NCI-H2029 (cell line): ENCODE data around the gene HRH3.

Source experiments
- DNase-seq: peaks from one replicate; lab custom pipeline; 2025; lab: John Stamatoyannopoulos, UW

Gene HRH3

GRCh38 chr20:62243906-62244515 lies 23.9 kb upstream of the HRH3 start:
- DNase-seq: no peak

DNA sequence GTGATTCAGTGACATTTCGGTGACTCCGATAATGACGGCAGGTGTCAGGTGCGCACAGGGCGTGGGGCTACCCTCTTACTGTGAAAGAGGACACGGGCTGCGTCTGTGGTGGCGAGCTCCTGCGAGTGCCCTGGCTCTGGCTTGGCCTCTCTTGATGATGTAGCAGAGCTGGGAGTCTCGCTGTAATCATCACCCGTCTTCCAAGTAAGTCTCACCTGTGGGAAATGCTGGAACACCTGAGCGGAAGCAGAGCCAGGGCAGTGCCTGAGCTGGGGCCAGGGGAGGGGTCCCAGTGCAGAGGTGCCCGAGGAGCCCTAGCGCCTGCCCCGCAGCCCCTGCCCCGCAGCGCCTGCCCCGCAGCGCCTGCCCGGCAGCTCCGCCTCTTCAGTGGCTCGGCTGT lies 23.0 kb upstream of the HRH3 start:
- DNase-seq: no peak

GRCh38 chr20:62242176-62242575 lies 22.1 kb upstream of the HRH3 start:
- no peak for DNase-seq

DNA sequence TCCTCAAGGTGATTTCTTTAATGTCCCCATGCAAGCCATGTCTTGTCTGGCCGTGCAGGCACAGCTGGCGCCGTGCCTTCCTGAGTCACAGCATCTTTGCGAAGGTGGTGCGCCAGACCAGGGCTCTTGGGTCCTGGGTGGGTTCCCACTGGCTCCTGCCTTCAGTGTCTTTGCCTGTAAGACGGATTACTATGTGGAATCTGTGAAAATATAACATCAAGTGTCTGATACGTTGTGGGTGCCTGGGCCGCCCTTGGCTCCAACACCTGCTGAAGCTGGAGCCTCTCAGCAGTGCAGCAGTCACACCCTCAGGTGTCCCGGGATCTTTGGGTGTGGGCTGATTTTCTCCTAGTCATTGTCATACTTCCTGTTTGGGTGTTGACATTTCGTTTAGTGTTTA lies 21.4 kb upstream of the HRH3 start:
- no peak for DNase-seq

DNA sequence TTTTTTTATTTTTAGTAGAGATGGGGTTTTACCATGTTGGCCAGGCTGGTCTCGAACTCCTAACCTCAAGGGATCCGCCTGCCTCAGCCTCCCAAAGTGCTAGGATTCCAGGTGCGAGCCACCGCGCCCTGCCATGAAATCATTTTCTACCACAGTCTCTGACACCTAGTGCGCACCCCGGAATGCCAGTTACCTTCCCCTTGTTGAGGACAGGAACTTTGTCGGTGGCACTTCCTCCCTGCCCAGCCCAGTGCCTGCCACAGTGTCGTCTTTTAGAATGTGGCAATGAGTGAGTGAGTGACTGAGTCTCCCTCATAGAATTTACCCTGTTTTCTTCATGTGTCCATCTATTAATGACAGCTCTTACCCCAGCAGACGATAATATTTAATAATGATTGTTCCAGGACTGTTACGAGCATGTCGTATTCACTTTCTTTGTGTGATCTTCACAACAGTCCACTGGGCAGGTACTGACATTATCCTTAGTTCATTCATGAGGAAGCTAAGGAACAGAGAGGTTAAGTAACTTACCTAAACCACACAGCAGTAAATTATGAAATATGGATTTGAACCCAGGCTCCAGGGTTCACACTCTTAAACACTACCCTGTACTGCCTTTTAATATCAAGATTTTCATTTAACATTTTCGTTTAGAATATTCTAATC lies 20.1 kb upstream of the HRH3 start:
- no peak for DNase-seq

DNA sequence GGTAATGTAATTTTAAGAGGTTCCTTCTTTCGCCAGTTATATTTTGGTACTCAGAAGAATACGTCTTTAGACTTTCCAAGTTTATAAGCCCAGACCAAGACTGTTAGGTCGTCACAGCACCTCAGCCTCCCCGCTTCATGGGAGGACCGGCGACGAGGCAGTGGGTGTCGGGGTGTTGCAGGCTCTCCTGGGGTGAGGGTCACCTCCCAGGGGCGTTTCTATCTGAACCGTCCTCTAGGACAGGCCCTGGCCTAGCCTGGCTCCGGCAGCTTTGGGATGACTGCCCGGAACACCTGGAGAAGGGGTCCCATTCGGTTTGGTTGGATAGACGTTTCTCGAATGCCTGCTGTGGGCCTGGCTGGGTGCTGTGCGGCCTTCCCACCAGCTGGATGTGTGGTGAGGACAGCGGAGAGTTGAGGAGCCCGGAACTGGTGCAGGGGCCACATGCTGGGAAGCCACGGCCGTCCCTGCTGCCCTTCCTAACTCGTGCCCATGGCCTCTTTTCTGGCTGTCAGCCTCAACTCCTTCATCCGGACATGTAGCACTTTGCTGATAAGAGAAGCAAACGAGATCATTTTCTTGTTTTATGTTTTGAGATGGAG lies 19.3 kb upstream of the HRH3 start:
- DNase-seq: no peak

DNA sequence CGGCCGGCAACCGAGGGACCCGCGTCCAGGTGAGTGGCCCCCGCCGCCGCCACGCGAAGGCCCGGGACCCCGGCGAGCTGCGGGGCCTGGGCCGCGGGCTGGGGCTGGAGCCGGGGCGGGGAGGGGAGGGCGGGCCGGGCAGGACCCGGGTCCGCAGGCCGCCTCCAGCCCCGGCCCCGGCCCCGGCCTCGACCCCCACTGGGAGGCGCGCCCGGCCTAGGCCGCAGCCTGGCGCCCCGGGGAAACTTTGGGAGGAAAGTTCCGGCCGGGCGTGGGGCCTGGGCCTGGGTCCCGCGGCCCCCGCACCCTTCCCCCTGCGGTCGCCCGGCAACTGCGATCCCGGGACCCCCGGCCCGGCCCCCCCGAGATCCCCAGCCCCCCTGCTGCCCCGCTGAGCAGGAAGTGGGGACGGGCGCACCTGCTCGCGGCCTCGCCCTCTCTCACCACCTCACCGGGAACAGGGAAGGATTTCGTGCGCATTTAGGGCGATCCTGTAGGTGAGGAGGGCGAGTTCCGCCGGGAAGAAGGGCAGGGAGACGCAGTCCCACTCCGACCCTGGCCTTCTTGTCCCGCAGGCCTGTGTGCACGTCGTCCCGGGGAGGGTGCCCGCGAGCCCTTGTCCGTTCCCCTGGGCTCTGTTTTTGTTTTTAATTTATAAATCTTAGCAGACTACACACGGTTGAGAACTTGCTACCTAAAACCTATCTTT lies 18.6 kb upstream of the HRH3 start:
- DNase-seq: peak; percentile 17

DNA sequence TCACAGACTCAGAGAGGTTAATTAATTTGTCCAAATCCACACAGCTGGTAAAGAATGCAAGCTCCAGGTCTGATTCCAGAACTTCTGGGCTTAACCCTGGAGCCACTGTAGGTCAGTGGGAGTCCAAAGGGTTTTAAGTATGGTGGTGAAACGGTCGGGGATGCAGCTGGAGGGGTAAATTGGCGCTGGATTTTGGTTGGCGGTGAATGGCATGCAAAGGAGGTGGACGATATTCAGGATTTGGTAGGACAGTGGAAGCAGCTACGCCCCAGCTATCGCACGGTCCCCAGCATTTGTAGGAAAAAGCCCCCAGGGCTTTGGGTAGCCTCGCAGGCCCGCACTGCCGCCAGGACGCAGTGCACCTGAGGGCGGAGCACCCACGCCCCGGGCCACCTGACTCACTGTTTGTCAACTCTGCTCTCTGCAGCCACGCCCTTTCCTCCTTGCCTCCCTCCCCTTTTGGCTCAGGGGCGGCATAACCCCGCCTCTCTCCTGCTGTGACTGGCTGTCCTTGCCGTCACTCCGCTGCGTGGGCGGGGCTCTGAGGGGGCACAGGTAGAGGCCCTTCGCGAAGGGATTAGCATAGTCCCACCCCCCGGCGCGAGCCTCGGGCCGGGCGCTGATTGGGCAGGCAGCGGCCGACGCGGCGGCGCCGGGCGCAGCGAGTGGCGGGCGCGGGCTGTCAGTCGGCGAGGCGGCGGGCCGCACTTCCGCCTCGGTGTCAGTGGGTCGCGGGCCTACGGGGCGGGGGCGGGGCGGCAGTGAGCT lies 17.9 kb upstream of the HRH3 start, which contains the start of gene OSBPL2:
TSS of gene OSBPL2 (plus strand) at position 721 of the 768 bp plus-strand sequence. CDS start 17,664 bp downstream, outside the sequence.
- peak; percentile 98 for DNase-seq

- no peak for DNase-seq
Measured at GRCh38 chr20:62237514-62237800, 17.4 kb upstream of the HRH3 start.

GRCh38 chr20:62236766-62237513 lies 16.9 kb upstream of the HRH3 start:
- no peak for DNase-seq

DNA sequence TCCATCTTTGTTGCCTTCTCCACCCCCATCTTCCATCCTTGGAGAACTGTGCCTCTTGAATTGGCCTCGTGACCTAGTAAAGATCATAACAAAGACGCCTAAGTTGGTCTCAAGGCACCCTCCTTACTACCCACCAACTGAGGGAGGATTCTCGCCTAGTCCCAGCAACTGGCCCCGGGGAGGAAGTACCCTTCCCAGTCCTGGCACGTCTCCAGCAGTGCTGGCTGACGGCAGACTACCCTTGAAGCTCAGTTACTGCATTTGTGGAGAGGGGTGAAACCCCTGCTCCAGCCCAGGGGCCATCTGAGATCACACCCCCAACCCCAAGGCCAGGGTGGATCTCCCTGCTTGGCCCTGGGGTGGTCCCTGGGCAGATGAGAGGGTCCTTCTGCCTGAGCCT lies 16.1 kb upstream of the HRH3 start:
- no peak for DNase-seq

GRCh38 chr20:62235777-62236157 lies 15.7 kb upstream of the HRH3 start:
- DNase-seq: no peak

- DNase-seq: no peak
Measured at GRCh38 chr20:62235001-62235776, 15.1 kb upstream of the HRH3 start.

- no peak for DNase-seq
Measured at GRCh38 chr20:62234339-62234738, 14.3 kb upstream of the HRH3 start.

GRCh38 chr20:62233684-62234083 lies 13.6 kb upstream of the HRH3 start:
- DNase-seq: no peak

DNA sequence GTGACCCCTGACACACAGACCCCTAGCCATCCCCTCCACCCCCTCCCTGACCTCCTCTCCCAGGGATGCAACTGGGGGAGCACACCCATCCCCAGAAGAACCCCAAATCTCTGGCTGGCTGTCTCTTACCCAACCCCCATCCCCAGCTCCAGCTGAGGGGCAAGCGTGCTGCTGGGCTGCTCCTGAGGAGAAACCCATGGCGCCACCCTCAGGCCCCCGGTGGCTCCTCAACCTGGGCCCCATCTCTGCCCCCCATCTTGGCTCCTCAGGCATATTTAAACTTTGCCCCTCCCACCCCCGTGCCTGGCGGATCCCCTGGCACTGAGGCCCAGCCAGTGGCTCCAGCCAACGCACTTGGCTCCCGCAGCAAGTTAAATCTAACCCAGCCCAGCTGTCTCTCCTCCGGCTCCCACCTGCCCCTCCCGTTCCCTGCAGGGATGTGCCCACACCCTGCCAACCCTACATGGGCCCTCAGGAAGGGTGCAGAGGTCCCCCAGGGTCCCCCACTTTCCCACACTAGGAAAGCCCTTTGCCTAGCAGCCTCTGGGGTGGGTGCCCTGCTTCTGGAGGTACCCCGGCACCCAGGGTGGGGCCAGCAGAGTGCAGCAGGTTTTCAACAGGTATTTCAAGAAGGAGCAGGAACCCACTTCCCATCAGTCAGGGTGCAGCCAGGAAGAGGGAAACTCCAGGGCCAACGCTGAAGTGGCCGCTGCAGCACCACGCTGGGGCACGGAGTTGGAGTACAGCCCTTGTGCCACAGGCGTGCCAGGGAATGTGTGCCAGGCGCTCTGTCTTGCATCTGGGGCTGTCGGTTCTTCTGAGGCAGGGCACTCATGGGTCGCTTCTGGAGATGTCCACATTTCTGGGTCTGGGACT lies 12.9 kb upstream of the HRH3 start:
- DNase-seq: no peak

DNA sequence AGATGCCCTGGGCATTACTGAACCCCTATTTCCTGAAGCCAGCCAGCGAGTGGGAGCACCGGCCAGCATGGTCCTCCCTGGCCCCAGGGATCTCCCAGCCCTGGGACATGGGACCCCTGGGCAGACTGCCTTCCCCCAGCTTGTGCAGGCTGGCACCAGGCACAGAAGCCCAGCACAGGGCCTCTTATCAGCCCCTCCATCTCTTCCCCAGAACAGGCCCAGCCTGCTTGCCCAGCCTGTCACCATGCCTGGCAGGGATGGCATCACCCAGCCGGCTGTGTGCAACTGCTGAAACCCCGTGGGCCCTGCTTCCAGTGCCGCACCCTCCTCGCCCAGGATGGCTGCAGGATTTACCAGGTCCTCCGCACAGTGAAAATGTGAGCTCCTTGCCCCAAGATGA lies 12.1 kb upstream of the HRH3 start:
- no peak for DNase-seq

- no peak for DNase-seq
Measured at GRCh38 chr20:62231292-62231691, 11.2 kb upstream of the HRH3 start.

- no peak for DNase-seq
Measured at GRCh38 chr20:62230696-62231095, 10.6 kb upstream of the HRH3 start.

GRCh38 chr20:62230276-62230675 lies 10.2 kb upstream of the HRH3 start:
- DNase-seq: no peak
